ENCODE data around the gene WNT5A.

Gene WNT5A

GRCh38 chr3:55480911-55481743 is 6.0 kb downstream of the WNT5A start:
- no peak for DNase-seq

- DNase-seq = no peak
These were observed 9.5 kb downstream of the WNT5A start for GRCh38 chr3:55477306-55478303.

- DNase-seq = no peak
These were observed 10.6 kb downstream of the WNT5A start for GRCh38 chr3:55476515-55476914.

- no peak for DNase-seq
These were observed 12.9 kb downstream of the WNT5A start for GRCh38 chr3:55474213-55474632.

- no peak for DNase-seq
These were observed 13.3 kb downstream of the WNT5A start for GRCh38 chr3:55473788-55474187.

GRCh38 chr3:55471522-55472280 is 15.4 kb downstream of the WNT5A start:
- DNase-seq = no peak

GRCh38 chr3:55471084-55471483 is 16.0 kb downstream of the WNT5A start:
- DNase-seq = no peak

- no peak for DNase-seq
These were observed 17.1 kb downstream of the WNT5A start for GRCh38 chr3:55469957-55470526.

GRCh38 chr3:55468251-55468650 is 18.9 kb downstream of the WNT5A start:
- no peak for DNase-seq

GRCh38 chr3:55467099-55467498 is 20.0 kb downstream of the WNT5A start:
- no peak for DNase-seq

GRCh38 chr3:55466526-55466925 is 20.6 kb downstream of the WNT5A start:
- no peak for DNase-seq

- DNase-seq = no peak
These were observed 25.2 kb downstream of the WNT5A start for GRCh38 chr3:55461896-55462295.

- no peak for DNase-seq
These were observed 27.3 kb downstream of the WNT5A start for GRCh38 chr3:55459838-55460237.

- DNase-seq = no peak
These were observed 28.8 kb downstream of the WNT5A start for GRCh38 chr3:55458181-55458790.

- no peak for DNase-seq
These were observed 31.2 kb downstream of the WNT5A start for GRCh38 chr3:55455915-55456314.

- DNase-seq = no peak
These were observed 32.5 kb downstream of the WNT5A start for GRCh38 chr3:55454611-55455010.

GRCh38 chr3:55453886-55454496 is 33.1 kb downstream of the WNT5A start:
- DNase-seq = no peak

- no peak for DNase-seq
These were observed 34.2 kb downstream of the WNT5A start for GRCh38 chr3:55452886-55453285.

- no peak for DNase-seq
These were observed 37.6 kb downstream of the WNT5A start for GRCh38 chr3:55449527-55449926.

- no peak for DNase-seq
These were observed 40.3 kb downstream of the WNT5A start for GRCh38 chr3:55446850-55447249.

- no peak for DNase-seq
These were observed 41.6 kb downstream of the WNT5A start for GRCh38 chr3:55445551-55445950.

- no peak for DNase-seq
These were observed 43.8 kb downstream of the WNT5A start for GRCh38 chr3:55443346-55443745.

All from NCI-H748 treated with DMSO at 0.1 percent for 48 hours (cell line).